CD4-positive, alpha-beta T cell treated with Interleukin-21 for 1 hour (primary cell): Measurements from ENCODE around the gene ALK.

ENCODE experiments used
- DNase-seq: peaks from one replicate; pipeline ENCODE4 v3.0.0-alpha.2; 2020

ALK gene

DNA sequence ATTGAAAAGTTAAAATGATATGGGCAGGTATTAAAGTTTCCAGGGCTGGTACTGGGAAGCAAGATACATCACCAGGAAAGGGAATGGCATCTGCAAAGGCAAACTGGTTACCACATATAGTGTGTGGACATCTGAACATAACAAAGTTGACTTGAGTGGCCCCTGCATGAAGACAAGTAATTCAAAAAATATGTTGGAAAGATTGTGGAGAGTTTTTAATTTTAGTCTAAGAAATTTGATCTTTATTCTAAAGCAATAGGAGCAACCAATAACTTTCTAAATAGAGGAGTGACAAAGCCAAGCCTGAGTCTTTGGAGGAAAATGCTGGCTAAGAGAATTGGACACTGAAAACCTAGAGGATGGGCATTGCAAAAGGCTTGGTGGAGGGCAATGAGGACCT, 278.2 kb downstream of the ALK start:
- DNase-seq: no peak

GRCh38 chr2:29640360-29640759, 281.0 kb downstream of the ALK start:
- DNase-seq: no peak

DNA sequence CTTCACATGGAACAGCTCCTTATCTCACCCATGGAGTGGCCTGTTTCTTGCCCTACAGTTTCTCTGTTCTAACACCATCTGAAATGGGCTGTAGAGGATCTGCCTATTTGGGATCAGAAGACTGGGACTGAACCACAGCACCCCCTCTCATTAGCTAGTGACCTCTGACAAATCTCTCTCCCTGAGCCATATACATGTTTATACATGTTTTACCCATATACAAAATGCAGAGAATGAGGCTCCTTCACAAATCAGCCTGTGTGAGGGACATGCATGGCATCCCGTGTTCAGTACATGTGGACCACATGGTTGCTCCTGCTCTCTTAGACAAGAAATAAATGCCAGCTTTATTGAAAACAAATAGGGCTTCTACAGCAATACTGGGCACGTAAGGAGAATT, 282.7 kb downstream of the ALK start:
- DNase-seq: no peak

GRCh38 chr2:29634916-29635315, 286.5 kb downstream of the ALK start:
- no peak for DNase-seq

- no peak for DNase-seq
Measured at GRCh38 chr2:29632018-29632417, 289.4 kb downstream of the ALK start.

- no peak for DNase-seq
Measured at GRCh38 chr2:29629495-29629894, 291.9 kb downstream of the ALK start.

DNA sequence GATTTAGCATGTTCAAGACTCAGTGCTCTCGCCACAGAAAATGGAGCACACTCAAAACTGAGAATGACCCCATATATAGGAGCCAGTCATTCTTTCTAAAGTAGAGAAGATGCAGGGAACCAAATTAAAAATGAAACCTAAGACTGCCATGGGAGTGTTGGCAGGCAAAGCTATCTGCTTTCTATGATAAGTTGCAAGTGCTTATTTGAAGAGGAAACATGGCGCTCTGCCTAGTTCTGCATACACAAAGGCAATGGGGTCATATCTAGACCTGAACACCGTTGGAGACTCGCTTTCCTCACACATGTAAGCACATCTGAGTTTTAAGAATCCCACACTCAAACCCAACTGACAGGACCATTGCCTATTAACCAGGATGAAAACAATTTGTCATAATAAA, 292.5 kb downstream of the ALK start:
- no peak for DNase-seq

- no peak for DNase-seq
Measured at GRCh38 chr2:29628108-29628745, 293.2 kb downstream of the ALK start.

- no peak for DNase-seq
Measured at GRCh38 chr2:29627279-29627711, 294.1 kb downstream of the ALK start.

- DNase-seq: no peak
Measured at GRCh38 chr2:29620890-29621289, 300.5 kb downstream of the ALK start.

- DNase-seq: no peak
Measured at GRCh38 chr2:29619689-29620088, 301.7 kb downstream of the ALK start.

GRCh38 chr2:29618024-29618423, 303.4 kb downstream of the ALK start:
- no peak for DNase-seq

GRCh38 chr2:29617351-29617750, 304.0 kb downstream of the ALK start:
- DNase-seq: no peak

- DNase-seq: no peak
Measured at GRCh38 chr2:29616569-29616968, 304.8 kb downstream of the ALK start.

DNA sequence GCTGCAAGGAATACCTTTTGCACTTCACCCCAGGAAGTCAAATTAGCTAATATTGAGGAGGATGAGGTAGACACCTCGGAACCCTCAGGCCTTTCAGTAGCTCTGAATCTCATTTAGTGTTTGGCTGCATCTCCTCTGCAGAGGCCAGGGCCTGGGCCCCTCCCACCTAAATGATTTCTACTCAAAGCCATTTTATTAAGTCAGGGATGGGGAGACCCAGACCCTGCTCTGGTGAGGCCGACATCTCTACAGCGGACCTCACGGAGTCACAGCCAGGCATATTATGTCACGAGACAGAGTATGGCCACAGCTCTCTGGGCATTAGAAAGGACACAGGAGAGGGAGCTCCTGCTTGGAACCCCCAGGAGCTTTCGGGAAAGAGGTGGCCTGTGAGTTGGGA, 305.5 kb downstream of the ALK start:
- DNase-seq: no peak

GRCh38 chr2:29615183-29615582, 306.2 kb downstream of the ALK start:
- DNase-seq: no peak

GRCh38 chr2:29614295-29614830, 307.0 kb downstream of the ALK start:
- no peak for DNase-seq

DNA sequence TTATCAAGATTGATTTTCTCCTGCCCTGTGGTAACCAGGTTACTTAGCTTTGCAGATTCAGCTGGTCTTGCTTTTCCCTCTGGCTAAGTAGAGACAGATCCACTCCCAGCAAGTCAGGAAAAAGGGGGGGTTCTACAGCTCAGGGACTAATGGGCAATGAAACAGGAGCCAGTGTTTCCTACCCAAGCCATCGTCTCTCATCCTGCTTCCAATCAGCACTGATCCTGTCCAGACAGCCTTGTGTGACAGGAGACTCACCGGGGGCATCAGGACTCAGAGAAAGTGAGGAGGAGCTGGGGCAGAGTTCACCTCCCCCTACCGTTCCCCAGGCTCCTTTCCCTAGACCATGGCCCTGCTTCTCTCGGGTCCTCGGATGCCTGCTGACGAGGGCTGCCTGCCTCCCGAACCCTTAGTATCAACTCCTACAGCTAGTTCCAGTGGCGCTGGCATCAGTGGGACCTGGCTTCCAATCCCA, 307.6 kb downstream of the ALK start:
- no peak for DNase-seq

DNA sequence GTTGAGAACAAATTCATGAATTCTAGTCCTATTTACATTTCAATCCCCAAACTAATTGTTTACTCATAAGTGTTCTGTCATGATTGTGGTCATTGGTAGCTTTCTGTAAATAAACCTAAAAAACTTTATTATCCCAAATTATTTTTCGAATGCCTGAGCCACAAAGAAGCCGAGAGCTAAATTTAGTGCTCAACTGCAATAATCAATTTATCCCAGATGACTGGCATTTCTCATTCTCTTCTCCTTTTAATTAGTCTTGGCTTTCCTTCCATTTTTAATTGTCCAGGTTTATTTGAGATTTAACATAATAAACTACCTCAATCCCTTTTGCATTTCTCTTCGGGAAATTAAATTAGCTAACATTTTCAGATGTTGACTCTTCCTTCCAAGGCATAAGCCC, 308.3 kb downstream of the ALK start:
- no peak for DNase-seq

DNA sequence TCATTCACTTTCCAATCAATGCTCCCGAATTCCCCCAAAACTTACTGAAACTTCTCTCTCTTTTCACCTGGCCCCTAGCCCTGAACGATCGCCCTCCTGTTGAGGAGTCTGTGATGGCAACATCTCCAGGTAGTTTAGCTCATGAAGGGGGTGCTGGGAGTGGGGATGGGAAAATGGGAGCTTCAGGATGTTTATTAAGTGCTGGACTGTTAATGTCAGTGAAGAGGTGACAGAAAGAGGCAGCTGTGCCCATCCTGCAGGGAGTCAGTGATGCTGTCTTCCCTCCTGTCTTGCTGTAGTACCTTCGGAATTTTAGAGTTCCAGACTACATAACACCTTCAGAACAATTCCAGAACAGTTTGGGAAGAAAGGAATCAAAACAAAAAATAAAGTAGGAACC, 308.8 kb downstream of the ALK start:
- no peak for DNase-seq

- no peak for DNase-seq
Measured at GRCh38 chr2:29611850-29612249, 309.5 kb downstream of the ALK start.

GRCh38 chr2:29611261-29611660, 310.1 kb downstream of the ALK start:
- DNase-seq: no peak

- no peak for DNase-seq
Measured at GRCh38 chr2:29610569-29610968, 310.8 kb downstream of the ALK start.

GRCh38 chr2:29607038-29607420, 314.4 kb downstream of the ALK start:
- DNase-seq: no peak
